ENCODE results near the gene BIK. TPM values are rescaled to one million over a fixed set of nuclear protein-coding genes. Genes with fewer than 3 reads are reported as not detected.

Gene BIK
- total and polyA plus RNA-seq, 11 donors = 0.23 to 0.88 (median 0.46) TPM; not detected in 7

- Histone ChIP-seq H3K27ac (no peak overlapping the region), H3K4me3 (no peak overlapping the region), H3K36me3 (peaks cover 0 to 81% (median 59%) of the 10 kb centered on the region in 9 donors), H3K27me3 (no peaks in the 10 kb centered on the region), H3K4me1 (peaks cover 0 to 36% (median 19%) of the 10 kb centered on the region in 12 donors), H3K9me3 (no peaks in the 10 kb centered on the region)
- WGBS, 4 donors = 93 to 98% (median 97%) methylated on average over 3 to 4 of the region's 4 CpGs
- ATAC-seq (no peak), DNase-seq (no peak)
- intact Hi-C loops (cut with DNase I) = loop anchor here in 1 of 10 donors (10.0 kb wide), 1 partner anchor 60 kb away; no protein-coding TSS in a partner anchor
- TF ChIP-seq CTCF (IDR thresholded peaks at IDR 0.05) (no peak), POLR2A (IDR thresholded peaks at IDR 0.05) (no peak)
Observed at GRCh38 chr22:43134553-43134952, 24.0 kb downstream of the BIK start.

GRCh38 chr22:43135565-43135964 lies 25.0 kb downstream of the BIK start:
- peak overlapping the region in 1 of 12 donors; percentile 55 for H3K27ac ChIP-seq
- no peaks in the 10 kb centered on the region for H3K27me3 ChIP-seq
- peaks cover 0 to 91% (median 69%) of the 10 kb centered on the region in 9 donors for H3K36me3 ChIP-seq
- 80 to 92% (median 83%) methylated on average over 5 of the region's 5 CpGs for WGBS, 4 donors
- peaks cover 0 to 36% (median 19%) of the 10 kb centered on the region in 12 donors for H3K4me1 ChIP-seq
- DNase-seq = no peak
- TF ChIP-seq CTCF (IDR thresholded peaks at IDR 0.05) (no peak), POLR2A (IDR thresholded peaks at IDR 0.05) (no peak)
- intact Hi-C loops (cut with DNase I) = loop anchor here in 1 of 10 donors (10.0 kb wide), 1 partner anchor 61 kb away; no protein-coding TSS in a partner anchor
- no peak for ATAC-seq
- no peak overlapping the region for H3K4me3 ChIP-seq
- H3K9me3 ChIP-seq = no peaks in the 10 kb centered on the region

GRCh38 chr22:43136255-43136654 lies 25.7 kb downstream of the BIK start:
- 27 to 44% (median 31%) methylated on average over 7 to 9 of the region's 9 CpGs for WGBS, 4 donors
- H3K4me3 ChIP-seq = no peak overlapping the region
- no peak for TF ChIP-seq POLR2A (IDR thresholded peaks at IDR 0.05)
- TF ChIP-seq CTCF (IDR thresholded peaks at IDR 0.05) = peak; percentile 40 to 71 (median 63)
- no peaks in the 10 kb centered on the region for H3K9me3 ChIP-seq
- peaks cover 0 to 35% (median 19%) of the 10 kb centered on the region in 12 donors for H3K4me1 ChIP-seq
- no peaks in the 10 kb centered on the region for H3K27me3 ChIP-seq
- intact Hi-C loops (cut with DNase I) = loop anchor here in 1 of 10 donors (10.0 kb wide), 1 partner anchor 61 kb away; no protein-coding TSS in a partner anchor
- H3K27ac ChIP-seq = peak overlapping the region in 7 of 12 donors; percentile 10 to 55 (median 22)
- DNase-seq = peak in 4 of 5 donors; percentile 40 to 71 (median 62)
- peaks cover 0 to 96% (median 75%) of the 10 kb centered on the region in 9 donors for H3K36me3 ChIP-seq
- ATAC-seq = peak; percentile 39 to 67 (median 63)

GRCh38 chr22:43136801-43137200 lies 26.3 kb downstream of the BIK start:
- no peak overlapping the region for H3K4me3 ChIP-seq
- H3K36me3 ChIP-seq = peaks cover 0 to 91% (median 72%) of the 10 kb centered on the region in 9 donors
- peaks cover 0 to 35% (median 17%) of the 10 kb centered on the region in 12 donors for H3K4me1 ChIP-seq
- H3K27ac ChIP-seq = peak overlapping the region in 7 of 12 donors; percentile 10 to 55 (median 22)
- TF ChIP-seq CTCF (IDR thresholded peaks at IDR 0.05) (no peak), POLR2A (IDR thresholded peaks at IDR 0.05) (no peak)
- DNase-seq (no peak), ATAC-seq (peak in 2 of 4 donors; percentile 16 to 32)
- H3K27me3 ChIP-seq = no peaks in the 10 kb centered on the region
- H3K9me3 ChIP-seq = no peaks in the 10 kb centered on the region
- 35 to 59% (median 50%) methylated on average over 6 to 10 of the region's 10 CpGs for WGBS, 4 donors
- intact Hi-C loops (cut with DNase I) = loop anchor here in 1 of 10 donors (10.0 kb wide), 1 partner anchor 62 kb away; no protein-coding TSS in a partner anchor
